GM18517 (cell line): ENCODE results near the gene CCDC187.
"Not testable (repeated sequence)": the region's sequence is repeated elsewhere in the genome, so short reads cannot be mapped to it uniquely, and the experiment has no call there.

Source experiments
- ATAC-seq: cut with Tn5 transposase; IDR thresholded peaks from one replicate; pipeline ENCODE4 v1.9.1; 2021; ENCODE audit warnings: mild to moderate bottlenecking, moderate library complexity; ENCODE audit not compliant: unreplicated experiment

The CCDC187 gene

GRCh38 chr9:136328011-136328621 is 24.2 kb upstream of the CCDC187 start:
- no peak for ATAC-seq

GRCh38 chr9:136327304-136327974 is 23.5 kb upstream of the CCDC187 start, which contains the start of gene GPSM1:
Gene GPSM1, plus strand, starts transcription at chr9:136327539. Its CDS starts 157 bp downstream, at chr9:136327696.
- ATAC-seq, result no peak

GRCh38 chr9:136326761-136327303 is 22.9 kb upstream of the CCDC187 start:
- no peak for ATAC-seq

DNA sequence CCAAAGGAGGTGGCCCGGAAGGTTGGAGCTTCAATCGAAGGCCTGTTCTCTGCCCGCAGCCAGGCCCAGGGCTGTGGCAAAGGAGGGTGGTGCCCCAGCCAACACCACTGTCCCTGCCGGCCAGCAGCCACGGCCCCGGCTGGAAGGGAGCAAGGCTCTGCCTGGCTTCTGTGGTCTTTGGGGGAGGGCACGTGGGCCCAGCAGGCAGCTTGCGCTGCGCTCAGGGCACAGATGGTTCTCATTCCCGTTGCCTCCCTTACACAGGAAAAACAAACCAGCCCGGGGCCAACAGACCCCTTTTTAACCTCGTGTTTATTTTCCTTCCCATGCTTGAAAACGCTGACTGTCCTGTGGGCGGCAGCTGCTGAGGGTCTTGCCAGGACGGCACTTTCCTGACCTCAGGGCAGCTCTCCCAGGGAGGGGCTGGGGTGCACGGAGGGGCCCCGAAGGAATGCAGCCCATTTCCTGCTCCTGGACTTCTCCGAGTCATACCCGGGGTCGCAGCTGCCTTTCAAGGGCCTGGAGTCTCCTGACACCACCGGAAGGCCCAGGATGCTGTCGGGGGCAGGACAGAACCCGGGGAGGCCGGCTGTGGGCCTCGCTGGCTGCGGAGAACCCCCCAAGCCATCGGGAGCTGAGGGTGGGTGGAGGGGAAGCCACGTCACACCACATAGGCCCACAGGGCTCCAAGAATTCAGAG is 22.3 kb upstream of the CCDC187 start:
- ATAC-seq, result no peak

- no peak for ATAC-seq
Measured at GRCh38 chr9:136325358-136325757, 21.5 kb upstream of the CCDC187 start.

GRCh38 chr9:136324501-136325300 is 20.8 kb upstream of the CCDC187 start:
- no peak for ATAC-seq

- no peak for ATAC-seq
Measured at GRCh38 chr9:136323371-136323789, 19.5 kb upstream of the CCDC187 start.

DNA sequence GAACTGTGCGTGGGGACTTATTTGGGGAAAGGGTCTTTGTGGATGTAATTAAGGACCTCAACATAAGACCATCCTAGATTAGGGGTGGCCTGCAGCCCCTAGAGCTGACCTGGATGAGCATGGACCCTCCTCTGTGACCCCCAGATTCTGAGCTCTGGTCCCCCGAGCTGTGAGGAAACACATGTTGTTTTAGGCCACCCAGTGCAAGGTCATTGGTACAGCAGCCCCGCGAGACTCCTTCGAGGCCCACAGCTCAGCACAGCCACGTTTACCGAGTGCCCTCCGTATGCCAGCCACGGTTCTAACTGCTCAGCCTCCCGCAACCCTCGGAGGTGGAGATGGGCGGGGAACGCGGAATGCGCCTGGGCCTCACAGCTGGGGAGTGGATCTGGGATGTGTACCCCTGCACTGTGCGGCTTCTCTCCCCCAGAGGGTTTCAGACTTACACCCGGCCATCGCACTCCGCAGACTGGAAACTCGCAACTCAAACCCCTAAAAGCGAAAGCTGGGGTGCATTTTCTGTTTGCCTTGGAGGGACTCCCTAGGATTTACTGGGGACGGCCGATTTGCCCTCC is 18.9 kb upstream of the CCDC187 start:
- ATAC-seq, result no peak

DNA sequence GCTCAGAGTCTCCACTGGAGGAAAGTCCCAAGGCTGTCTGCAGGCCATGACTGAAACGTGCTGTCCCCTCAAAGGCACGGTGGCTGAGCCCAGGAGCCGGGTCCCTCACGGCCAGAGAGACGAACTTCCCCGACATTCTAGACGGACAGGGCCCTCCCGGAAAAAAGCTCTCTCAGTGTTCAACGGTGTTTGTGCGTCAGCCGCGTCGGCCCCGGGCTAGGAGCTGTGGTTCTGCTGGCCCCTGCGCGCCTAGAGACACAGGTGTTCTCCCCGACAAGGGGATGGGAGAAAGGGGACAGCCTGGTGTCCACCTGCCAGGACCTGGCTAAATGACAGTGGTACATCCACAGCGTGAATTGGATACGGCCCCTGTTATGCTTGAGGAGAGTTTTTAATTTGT is 17.7 kb upstream of the CCDC187 start:
- ATAC-seq, result no peak

GRCh38 chr9:136320972-136321371 is 17.1 kb upstream of the CCDC187 start:
- ATAC-seq, result not testable (repeated sequence)

DNA sequence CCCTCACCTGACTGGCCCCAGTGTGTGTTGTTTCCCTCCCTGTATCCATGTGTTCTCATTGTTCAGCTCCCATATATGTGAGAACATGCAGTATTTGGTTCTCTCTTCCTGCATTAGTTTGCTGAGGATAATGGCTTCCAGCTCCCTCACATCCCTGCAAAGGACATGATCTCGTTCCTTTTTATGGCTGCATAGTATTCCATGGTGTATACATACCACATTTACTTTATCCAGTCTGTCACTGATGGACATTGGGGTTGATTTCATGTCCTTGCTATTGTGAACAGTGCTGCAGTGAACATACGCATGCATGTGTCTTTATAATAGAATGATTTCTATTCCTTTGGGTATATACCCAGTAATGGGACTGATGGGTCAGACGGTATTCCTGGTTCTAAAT is 16.1 kb upstream of the CCDC187 start:
- not testable (repeated sequence) for ATAC-seq

- not testable (repeated sequence) for ATAC-seq
Measured at GRCh38 chr9:136319244-136319643, 15.3 kb upstream of the CCDC187 start.

DNA sequence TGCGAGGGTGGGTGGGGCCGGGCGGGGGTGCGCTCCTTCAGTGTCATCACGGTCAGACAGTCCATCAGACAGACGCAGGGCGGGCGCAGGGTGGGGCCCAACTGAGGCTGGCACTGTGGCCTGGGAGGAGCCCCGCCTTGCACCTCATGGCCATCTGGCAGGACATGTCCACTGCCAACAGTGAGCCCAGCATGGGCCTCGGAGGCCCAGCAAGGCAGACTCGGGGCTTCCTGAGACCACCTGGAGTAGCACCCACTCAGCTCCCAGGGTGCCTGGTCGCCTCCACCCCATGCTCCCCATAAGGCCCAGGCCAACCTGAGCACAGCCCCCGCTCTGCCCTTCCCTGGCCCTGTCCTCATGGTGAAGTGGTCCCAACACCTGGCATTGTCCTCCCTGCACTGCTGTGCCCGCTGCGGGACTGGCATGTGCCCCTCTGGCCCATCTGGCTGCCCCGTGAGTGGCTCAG is 14.9 kb upstream of the CCDC187 start:
- ATAC-seq, result no peak

- no peak for ATAC-seq
Measured at GRCh38 chr9:136318111-136318775, 14.3 kb upstream of the CCDC187 start.

DNA sequence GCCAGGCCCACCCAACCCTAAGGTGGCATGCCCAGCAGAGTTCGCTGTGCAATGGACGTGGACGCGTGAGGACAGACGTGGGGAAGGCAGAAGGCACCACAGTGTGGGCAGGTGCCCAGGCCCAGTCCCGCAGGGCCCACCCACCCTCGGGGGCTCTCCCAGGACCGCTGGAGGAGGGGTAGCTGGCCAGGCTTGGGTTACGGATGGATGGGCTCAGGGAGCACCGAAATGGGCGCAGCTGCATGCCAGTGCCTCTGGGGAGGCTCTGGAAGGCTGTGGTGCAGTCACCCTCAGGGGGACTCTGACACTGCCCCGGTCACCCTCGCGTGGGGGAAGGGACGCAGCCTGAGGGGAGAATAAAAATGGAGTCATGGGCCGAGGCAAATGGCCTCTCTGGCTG is 13.8 kb upstream of the CCDC187 start:
- ATAC-seq, result no peak

DNA sequence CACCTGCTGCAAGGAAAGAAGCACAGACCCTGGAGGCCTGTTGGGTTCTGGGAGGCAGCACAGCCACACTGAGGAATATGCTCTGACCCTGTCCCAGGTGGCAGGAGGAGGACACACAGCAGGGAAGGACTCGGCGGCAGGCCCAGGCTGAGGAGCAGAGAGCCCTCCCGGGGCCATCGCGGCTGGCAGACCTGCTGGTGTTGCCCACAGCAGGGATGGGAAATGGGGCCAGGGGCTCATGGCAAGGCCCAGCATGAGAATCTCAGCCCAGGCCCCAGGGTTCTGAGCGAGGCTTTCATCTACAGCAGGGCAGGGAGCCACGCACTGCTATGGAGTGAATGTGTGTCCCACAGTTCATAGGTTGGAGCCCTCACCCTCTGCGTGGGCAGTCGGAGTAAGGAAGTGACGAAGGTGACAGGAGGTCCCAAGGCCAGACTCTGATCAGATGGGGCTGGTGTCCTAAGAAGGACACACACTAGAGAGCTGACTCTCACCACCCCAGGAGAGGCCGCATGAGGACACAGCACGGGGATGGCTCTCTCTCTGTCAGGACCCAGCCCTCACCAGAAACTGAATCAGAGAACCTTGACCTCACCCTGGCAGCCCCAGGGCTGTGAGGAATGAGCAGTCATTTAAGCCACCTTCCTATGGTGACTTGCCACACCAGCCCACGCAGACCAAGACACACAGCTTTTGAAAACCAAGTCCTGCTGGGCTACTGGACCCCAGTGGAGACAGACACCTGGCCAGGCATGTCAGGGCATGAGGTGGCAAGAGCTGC is 13.2 kb upstream of the CCDC187 start:
- ATAC-seq, result no peak

GRCh38 chr9:136316271-136316751 is 12.4 kb upstream of the CCDC187 start:
- no peak for ATAC-seq

GRCh38 chr9:136314944-136315343 is 11.1 kb upstream of the CCDC187 start:
- no peak for ATAC-seq

- ATAC-seq, result no peak
Measured at GRCh38 chr9:136314056-136314416, 10.1 kb upstream of the CCDC187 start.
